K562 (cell line): Measurements from ENCODE around the gene TFPI. TPM values are rescaled to one million over a fixed set of nuclear protein-coding genes. Genes with fewer than 3 reads are reported as not detected.

Experiments used
- ATAC-seq: fragments of 200-7000 bp; cut with Tn5 transposase; 3 replicates; pipeline ENCODE4 v1.9.1; 2020; ENCODE audit warnings: moderate library complexity
- BruUV-seq: library from RNA; stranded (reverse); fragments of 400-500 nt; replicated peaks from 2 replicates; lab custom pipeline; 2021; lab: Mats Ljungman, UMichigan
- CTCF ChIA-PET: fragments of 300-600 bp; formaldehyde crosslinking; extraction: SDS; loops from one replicate; lab custom pipeline; 2021; ENCODE audit warnings: low intra/inter-chr PET ratio; lab: Yijun Ruan, JAX
- POLR2A ChIA-PET: fragments of 300-600, 350-650 bp; sonication (Branson Sonifier 250); formaldehyde crosslinking; extraction: SDS; loops from one replicate; lab custom pipeline; 2021; ENCODE audit warnings: antibody characterized with exemption, inconsistent platforms; lab: Yijun Ruan, JAX
- DNase-seq, 4 experiments: peaks; one replicate each; pipeline versions ENCODE4 v3.0.0 to v3.0.0-alpha.2; 2011 to 2018; ENCODE audit warnings: low spot score in 3 of 4, mixed read lengths in 3 of 4; ENCODE audit errors: extremely low read depth in 1 of 4
- FAIRE-seq: peaks from 2 replicates; lab custom pipeline; 2011; peaks lifted over from hg19 to GRCh38; lab: Jason Lieb, UNC
- H2AFZ ChIP-seq: 2 replicates; pipeline ENCODE4 v1.6.0; 2011; ENCODE audit warnings: low read depth, low read length, control low read depth, inconsistent platforms
- H3K27ac ChIP-seq: fragments of 200-600 bp; 3 replicates; pipeline ENCODE4 v1.8.0; 2011; ENCODE audit warnings: low read depth, mild to moderate bottlenecking, control low read depth, inconsistent platforms, low read length, moderate library complexity, mixed read lengths; ENCODE audit errors: extremely low read depth
- H3K27me3 ChIP-seq, 2 experiments: fragments of 300-600 bp in 1 of 2; 2 replicates in 1 of 2; 3 replicates in 1 of 2; pipeline versions ENCODE4 v1.6.0 to v1.8.0; 2011; ENCODE audit warnings: inconsistent platforms in 2 of 2, low read length in 2 of 2, mild to moderate bottlenecking in 1 of 2, mixed read lengths in 1 of 2, moderate library complexity in 1 of 2; ENCODE audit not compliant: control insufficient read depth in 2 of 2, insufficient read depth in 2 of 2
- H3K36me3 ChIP-seq: fragments of 300-600 bp; 3 replicates; pipeline ENCODE4 v1.8.0; 2011; ENCODE audit warnings: mild to moderate bottlenecking, low read length, inconsistent platforms; ENCODE audit not compliant: control insufficient read depth, insufficient read depth
- H3K4me1 ChIP-seq, 2 experiments: fragments of 200-600 bp in 1 of 2; replicated peaks in 1 of 2; 2 replicates in 1 of 2; 3 replicates in 1 of 2; pipeline versions ENCODE4 v1.5.1 to v1.8.0; 2011; ENCODE audit warnings: inconsistent platforms in 2 of 2, low read length in 2 of 2, mild to moderate bottlenecking in 1 of 2, mixed read lengths in 1 of 2, moderate library complexity in 1 of 2; ENCODE audit not compliant: control insufficient read depth in 2 of 2, insufficient read depth in 2 of 2
- H3K4me2 ChIP-seq: 2 replicates; pipeline ENCODE4 v1.6.1; 2011; ENCODE audit warnings: low read length, control low read depth, inconsistent platforms, mixed read lengths; ENCODE audit not compliant: insufficient read depth
- H3K4me3 ChIP-seq: fragments of 200-600 bp; sonication (generic), shearing (Covaris generic); 2 replicates; pipeline ENCODE4 v1.5.1; 2016; ENCODE audit warnings: control low read depth, inconsistent platforms
- H3K79me2 ChIP-seq: fragments of 200-600 bp; 3 replicates; pipeline ENCODE4 v1.8.0; 2011; ENCODE audit warnings: low read length, inconsistent platforms; ENCODE audit not compliant: control insufficient read depth, insufficient read depth
- H3K9ac ChIP-seq, 2 experiments: 2 replicates each; pipeline versions ENCODE4 v1.6.0 to v1.6.1; 2011; ENCODE audit warnings: low read depth in 2 of 2, low read length in 2 of 2, control low read depth in 1 of 2, inconsistent platforms in 1 of 2, mild to moderate bottlenecking in 1 of 2, mixed read lengths in 1 of 2; ENCODE audit not compliant: insufficient read depth in 1 of 2
- H3K9me1 ChIP-seq: one replicate; pipeline ENCODE4 v1.6.0; 2011; ENCODE audit warnings: inconsistent platforms, mild to moderate bottlenecking, low read length, moderate library complexity; ENCODE audit not compliant: control insufficient read depth, insufficient read depth
- H3K9me3 ChIP-seq: replicated peaks from 2 replicates; pipeline ENCODE4 v1.5.1; 2011; ENCODE audit warnings: low read depth, low read length, inconsistent platforms; ENCODE audit not compliant: control insufficient read depth, insufficient read depth
- H4K20me1 ChIP-seq: replicated peaks from 2 replicates; pipeline ENCODE4 v1.6.1; 2011; ENCODE audit warnings: low read length, inconsistent platforms, mixed read lengths; ENCODE audit not compliant: control insufficient read depth, insufficient read depth
- BCOR ChIP-seq: fragments of 450-650 bp; IDR thresholded peaks from 2 replicates; pipeline ENCODE4 v1.6.1; 2016
- BMI1 ChIP-seq: fragments of 150-350 bp; IDR thresholded peaks from 2 replicates; pipeline ENCODE4 v1.6.1; 2014; ENCODE audit warnings: low read length
- FOXM1 ChIP-seq, 2 experiments: fragments of 450-650 bp in 1 of 2; sonication (generic) in 1 of 2; formaldehyde crosslinking in 1 of 2; IDR thresholded peaks; 2 replicates each; pipeline versions ENCODE4 v1.6.1 to v1.9.0; 2017 to 2022; ENCODE audit warnings: low read depth in 2 of 2, mild to moderate bottlenecking in 2 of 2, missing genetic modification reagents in 1 of 2, moderate library complexity in 1 of 2
- HNRNPH1 ChIP-seq: fragments of 200-400 bp; formaldehyde crosslinking; optimal IDR thresholded peaks from 2 replicates; pipeline ENCODE3; 2017; ENCODE audit warnings: low read depth, mild to moderate bottlenecking, low read length, moderate library complexity
- IFI16 ChIP-seq: fragments of 250-450 bp; sonication (Bioruptor Pico); IDR thresholded peaks from 2 replicates; pipeline ENCODE4 v2.1.2; 2022; ENCODE audit warnings: mild to moderate bottlenecking, inconsistent platforms
- POLR3A ChIP-seq: IDR thresholded peaks from 2 replicates; pipeline ENCODE4 v1.6.1; 2011; ENCODE audit warnings: borderline replicate concordance, mild to moderate bottlenecking, moderate library complexity; ENCODE audit not compliant: insufficient read length, insufficient read depth; ENCODE audit errors: extremely low read depth
- RBM25 ChIP-seq: fragments of 200-400 bp; formaldehyde crosslinking; IDR thresholded peaks from 2 replicates; pipeline ENCODE4 v1.6.1; 2018; ENCODE audit warnings: low read length, low read depth, moderate library complexity; ENCODE audit not compliant: severe bottlenecking
- TCF3 ChIP-seq: sonication (generic); formaldehyde crosslinking; IDR thresholded peaks from 2 replicates; pipeline ENCODE4 v1.4.0; 2020; ENCODE audit warnings: mild to moderate bottlenecking, missing genetic modification reagents
- ZNF146 ChIP-seq: IDR thresholded peaks from one replicate; pipeline ENCODE4 v1.6.1; 2018; ENCODE audit warnings: missing compliant biosample characterization; ENCODE audit not compliant: unreplicated experiment
- ZNF184 ChIP-seq: sonication (generic); formaldehyde crosslinking; IDR thresholded peaks from 2 replicates; pipeline ENCODE4 v1.5.0; 2020; ENCODE audit warnings: missing genetic modification reagents
- ZNF717 ChIP-seq: fragments of 250-450 bp; sonication (Bioruptor Pico); IDR thresholded peaks from 2 replicates; pipeline ENCODE4 v1.5.0; 2021
- WGBS: fragments of 100-300 bp; shearing (Covaris generic); methylation state at CpG from one replicate; pipeline ENCODE4 v1.1.6; 2016; ENCODE audit warnings: low coverage, mixed read lengths; ENCODE audit not compliant: insufficient coverage; ENCODE audit errors: missing lambda C conversion rate; 5-methylcytosine and 5-hydroxymethylcytosine counted together
- in situ Hi-C: fragments of 300-500 bp; cut with MboI; formaldehyde crosslinking; loops from 4 replicates; pipeline ENCODE4 v1.15.0; 2018; ENCODE audit warnings: inconsistent platforms, mixed read lengths
- intact Hi-C: fragments of 100-400 bp; cut with micrococcal nuclease; formaldehyde crosslinking; loops from 2 replicates; pipeline ENCODE4 v1.14.2; 2022
- polyA plus RNA-seq, 8 experiments: library from polyadenylated mRNA; depleted of rRNA in 4 of 8; stranded (reverse) in 5 of 8; unstranded in 3 of 8; fragments of >200 nt; fragmentation: Nextera tagmentation in 2 of 8; fragmentation: Illumina TruSeq in 1 of 8; extraction: Ambion mirVana in 2 of 8; extraction: Trizol in 1 of 8; gene quantifications; 2 replicates each; pipeline versions ENCODE4 v1.2.1 to v1.2.3, GENCODE V29; 2011 to 2014; ENCODE audit warnings: inconsistent platforms in 1 of 8, missing spikeins in 1 of 8
- total RNA-seq, 7 experiments: library from RNA; depleted of rRNA in 6 of 7; stranded (reverse); fragments of >200 nt in 6 of 7; fragmentation: Illumina TruSeq in 2 of 7; extraction: Trizol in 2 of 7; gene quantifications; 2 replicates each; pipeline versions ENCODE4 v1.2.1 to v1.2.3, GENCODE V29; 2011 to 2021; ENCODE audit warnings: low replicate concordance in 1 of 7
- TF ChIP-seq, protein P1 (sequence below): fragments of 250-450 bp; sonication (Bioruptor Pico); IDR thresholded peaks from 2 replicates; pipeline ENCODE4 v1.4.0; 2020; ENCODE audit warnings: mild to moderate bottlenecking, moderate library complexity, borderline replicate concordance
- TF ChIP-seq, protein P2 (sequence below): fragments of 250-450 bp; sonication (Bioruptor Pico); IDR thresholded peaks from 2 replicates; pipeline ENCODE4 v1.5.0; 2020; ENCODE audit warnings: mild to moderate bottlenecking, borderline replicate concordance
- TF ChIP-seq, protein P3 (sequence below): fragments of 200-400 bp; formaldehyde crosslinking; IDR thresholded peaks from 2 replicates; pipeline ENCODE4 v1.6.1; 2017; ENCODE audit warnings: mild to moderate bottlenecking, low read depth, low read length, moderate library complexity

TFPI gene
- total and polyA plus RNA-seq, 9 of the 15 experiments (the other 6 are each of a cell fraction or from before 2014, with no cell fraction given): 53.5 to 219 (median 100) TPM

DNA sequence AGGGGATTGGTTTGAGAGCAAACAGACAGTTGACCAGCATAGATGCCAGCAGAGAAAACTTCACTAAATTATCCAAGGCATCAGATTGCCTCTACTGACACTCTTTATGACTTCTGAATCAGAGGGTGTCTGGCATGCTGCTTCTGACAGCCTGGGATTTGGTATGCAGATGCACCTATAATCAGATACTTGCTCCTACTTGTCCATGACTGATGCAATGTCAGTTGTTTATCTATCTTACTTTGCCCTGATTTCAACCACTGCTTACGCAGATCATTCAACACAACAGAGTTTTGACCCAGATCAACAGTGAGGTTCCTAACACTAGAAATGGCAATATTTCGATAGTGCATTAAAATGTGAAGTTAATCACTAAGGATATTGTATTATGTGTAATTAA is 83.5 kb downstream of the TFPI start:
- Histone ChIP-seq H3K9me3 (no peaks in the 10 kb centered on the region), H3K79me2 (no peaks in the 10 kb centered on the region), H3K4me2 (no peak overlapping the region), H3K4me1 (no peaks in the 10 kb centered on the region), H3K36me3 (peaks cover 11% of the 10 kb centered on the region), H2AFZ (no peak overlapping the region), H3K4me3 (no peak overlapping the region), H3K27ac (no peak overlapping the region), H3K9me1 (no peaks in the 10 kb centered on the region), H4K20me1 (no peaks in the 10 kb centered on the region), H3K27me3 (no peaks in the 10 kb centered on the region), H3K9ac (no peak overlapping the region)
- FAIRE-seq (no peak), DNase-seq (no peak), ATAC-seq (no peak)
- WGBS: 81% methylated on average over 2 of the region's 2 CpGs
- TF ChIP-seq TCF3 (CRISPR knock-in tag): no peak
- TF ChIP-seq, protein P1, sequence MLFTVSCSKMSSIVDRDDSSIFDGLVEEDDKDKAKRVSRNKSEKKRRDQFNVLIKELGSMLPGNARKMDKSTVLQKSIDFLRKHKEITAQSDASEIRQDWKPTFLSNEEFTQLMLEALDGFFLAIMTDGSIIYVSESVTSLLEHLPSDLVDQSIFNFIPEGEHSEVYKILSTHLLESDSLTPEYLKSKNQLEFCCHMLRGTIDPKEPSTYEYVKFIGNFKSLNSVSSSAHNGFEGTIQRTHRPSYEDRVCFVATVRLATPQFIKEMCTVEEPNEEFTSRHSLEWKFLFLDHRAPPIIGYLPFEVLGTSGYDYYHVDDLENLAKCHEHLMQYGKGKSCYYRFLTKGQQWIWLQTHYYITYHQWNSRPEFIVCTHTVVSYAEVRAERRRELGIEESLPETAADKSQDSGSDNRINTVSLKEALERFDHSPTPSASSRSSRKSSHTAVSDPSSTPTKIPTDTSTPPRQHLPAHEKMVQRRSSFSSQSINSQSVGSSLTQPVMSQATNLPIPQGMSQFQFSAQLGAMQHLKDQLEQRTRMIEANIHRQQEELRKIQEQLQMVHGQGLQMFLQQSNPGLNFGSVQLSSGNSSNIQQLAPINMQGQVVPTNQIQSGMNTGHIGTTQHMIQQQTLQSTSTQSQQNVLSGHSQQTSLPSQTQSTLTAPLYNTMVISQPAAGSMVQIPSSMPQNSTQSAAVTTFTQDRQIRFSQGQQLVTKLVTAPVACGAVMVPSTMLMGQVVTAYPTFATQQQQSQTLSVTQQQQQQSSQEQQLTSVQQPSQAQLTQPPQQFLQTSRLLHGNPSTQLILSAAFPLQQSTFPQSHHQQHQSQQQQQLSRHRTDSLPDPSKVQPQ (CRISPR knock-in tag): no peak
- TF ChIP-seq BCOR: no peak
- TF ChIP-seq, protein P2, sequence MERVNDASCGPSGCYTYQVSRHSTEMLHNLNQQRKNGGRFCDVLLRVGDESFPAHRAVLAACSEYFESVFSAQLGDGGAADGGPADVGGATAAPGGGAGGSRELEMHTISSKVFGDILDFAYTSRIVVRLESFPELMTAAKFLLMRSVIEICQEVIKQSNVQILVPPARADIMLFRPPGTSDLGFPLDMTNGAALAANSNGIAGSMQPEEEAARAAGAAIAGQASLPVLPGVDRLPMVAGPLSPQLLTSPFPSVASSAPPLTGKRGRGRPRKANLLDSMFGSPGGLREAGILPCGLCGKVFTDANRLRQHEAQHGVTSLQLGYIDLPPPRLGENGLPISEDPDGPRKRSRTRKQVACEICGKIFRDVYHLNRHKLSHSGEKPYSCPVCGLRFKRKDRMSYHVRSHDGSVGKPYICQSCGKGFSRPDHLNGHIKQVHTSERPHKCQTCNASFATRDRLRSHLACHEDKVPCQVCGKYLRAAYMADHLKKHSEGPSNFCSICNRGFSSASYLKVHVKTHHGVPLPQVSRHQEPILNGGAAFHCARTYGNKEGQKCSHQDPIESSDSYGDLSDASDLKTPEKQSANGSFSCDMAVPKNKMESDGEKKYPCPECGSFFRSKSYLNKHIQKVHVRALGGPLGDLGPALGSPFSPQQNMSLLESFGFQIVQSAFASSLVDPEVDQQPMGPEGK: no peak
- TF ChIP-seq ZNF146 (CRISPR knock-in tag): no peak
- TF ChIP-seq ZNF717 (CRISPR knock-in tag): no peak
- no peak for TF ChIP-seq BMI1
- TF ChIP-seq, protein P3, sequence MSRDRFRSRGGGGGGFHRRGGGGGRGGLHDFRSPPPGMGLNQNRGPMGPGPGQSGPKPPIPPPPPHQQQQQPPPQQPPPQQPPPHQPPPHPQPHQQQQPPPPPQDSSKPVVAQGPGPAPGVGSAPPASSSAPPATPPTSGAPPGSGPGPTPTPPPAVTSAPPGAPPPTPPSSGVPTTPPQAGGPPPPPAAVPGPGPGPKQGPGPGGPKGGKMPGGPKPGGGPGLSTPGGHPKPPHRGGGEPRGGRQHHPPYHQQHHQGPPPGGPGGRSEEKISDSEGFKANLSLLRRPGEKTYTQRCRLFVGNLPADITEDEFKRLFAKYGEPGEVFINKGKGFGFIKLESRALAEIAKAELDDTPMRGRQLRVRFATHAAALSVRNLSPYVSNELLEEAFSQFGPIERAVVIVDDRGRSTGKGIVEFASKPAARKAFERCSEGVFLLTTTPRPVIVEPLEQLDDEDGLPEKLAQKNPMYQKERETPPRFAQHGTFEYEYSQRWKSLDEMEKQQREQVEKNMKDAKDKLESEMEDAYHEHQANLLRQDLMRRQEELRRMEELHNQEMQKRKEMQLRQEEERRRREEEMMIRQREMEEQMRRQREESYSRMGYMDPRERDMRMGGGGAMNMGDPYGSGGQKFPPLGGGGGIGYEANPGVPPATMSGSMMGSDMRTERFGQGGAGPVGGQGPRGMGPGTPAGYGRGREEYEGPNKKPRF: no peak
- TF ChIP-seq ZNF184 (CRISPR knock-in tag): no peak
- TF ChIP-seq IFI16 (CRISPR knock-in tag): no peak
- TF ChIP-seq POLR3A: no peak
- no peak for TF ChIP-seq HNRNPH1
- no peak for TF ChIP-seq FOXM1 (IDR thresholded peaks at IDR 0.05; ENCODE audit: low read depth)
- no peak for TF ChIP-seq FOXM1 (CRISPR knock-in tag; IDR thresholded peaks at IDR 0.05; ENCODE audit: low read depth)
- no peak for TF ChIP-seq RBM25
- BruUV-seq: no TSS peak
- ChIA-PET CTCF (interaction anchor here (0.6 kb wide), 1 partner anchor 608 kb away, joined by 3 read pairs; no protein-coding TSS in a partner anchor), POLR2A (no interaction called here)
- in situ Hi-C loops (no loop called here), intact Hi-C loops (no loop called here)
